ENCODE measurements around the gene LOXHD1. TPM values are rescaled to one million over a fixed set of nuclear protein-coding genes. Genes with fewer than 3 reads are reported as not detected.

LOXHD1 gene
- total and polyA plus RNA-seq, 8 donors, result 0.12 to 0.46 (median 0.15) TPM; not detected in 2

DNA sequence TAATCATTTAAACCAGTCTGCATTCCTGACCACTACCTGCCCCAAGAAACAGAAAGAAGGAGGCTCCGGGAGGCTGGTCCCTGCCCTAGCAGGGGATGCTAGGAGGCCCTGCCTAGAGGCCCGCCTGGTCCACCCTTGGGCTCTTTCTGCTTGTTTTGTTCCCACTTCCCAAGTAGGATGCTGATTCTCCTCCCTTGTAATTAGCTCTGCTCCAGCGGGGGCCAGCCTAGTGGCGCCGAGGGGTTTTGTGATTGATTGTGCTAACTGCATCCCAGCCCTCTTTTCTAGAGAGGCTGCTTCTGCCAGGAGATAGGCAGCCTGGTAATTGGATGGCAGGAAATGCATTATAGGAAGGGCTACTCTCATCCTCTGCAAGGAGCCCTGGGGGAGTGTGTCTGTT is 220.0 kb downstream of the LOXHD1 start:
- 88 to 95% methylated on average over 5 of the region's 5 CpGs for WGBS, 2 donors
- H3K4me3 ChIP-seq, result no peak overlapping the region
- DNase-seq (no peak), FAIRE-seq (no peak), ATAC-seq (no peak)
- TF ChIP-seq, protein P1, sequence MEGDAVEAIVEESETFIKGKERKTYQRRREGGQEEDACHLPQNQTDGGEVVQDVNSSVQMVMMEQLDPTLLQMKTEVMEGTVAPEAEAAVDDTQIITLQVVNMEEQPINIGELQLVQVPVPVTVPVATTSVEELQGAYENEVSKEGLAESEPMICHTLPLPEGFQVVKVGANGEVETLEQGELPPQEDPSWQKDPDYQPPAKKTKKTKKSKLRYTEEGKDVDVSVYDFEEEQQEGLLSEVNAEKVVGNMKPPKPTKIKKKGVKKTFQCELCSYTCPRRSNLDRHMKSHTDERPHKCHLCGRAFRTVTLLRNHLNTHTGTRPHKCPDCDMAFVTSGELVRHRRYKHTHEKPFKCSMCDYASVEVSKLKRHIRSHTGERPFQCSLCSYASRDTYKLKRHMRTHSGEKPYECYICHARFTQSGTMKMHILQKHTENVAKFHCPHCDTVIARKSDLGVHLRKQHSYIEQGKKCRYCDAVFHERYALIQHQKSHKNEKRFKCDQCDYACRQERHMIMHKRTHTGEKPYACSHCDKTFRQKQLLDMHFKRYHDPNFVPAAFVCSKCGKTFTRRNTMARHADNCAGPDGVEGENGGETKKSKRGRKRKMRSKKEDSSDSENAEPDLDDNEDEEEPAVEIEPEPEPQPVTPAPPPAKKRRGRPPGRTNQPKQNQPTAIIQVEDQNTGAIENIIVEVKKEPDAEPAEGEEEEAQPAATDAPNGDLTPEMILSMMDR (IDR thresholded peaks at IDR 0.05), result no peak
- no peaks in the 10 kb centered on the region for H3K36me3 ChIP-seq
- intact Hi-C loops (cut with DNase I), result no loop called here
- no peaks in the 10 kb centered on the region for H3K9me3 ChIP-seq
- H3K27ac ChIP-seq, result no peak overlapping the region
- H3K4me1 ChIP-seq, result no peaks in the 10 kb centered on the region
- no peaks in the 10 kb centered on the region for H3K27me3 ChIP-seq

DNA sequence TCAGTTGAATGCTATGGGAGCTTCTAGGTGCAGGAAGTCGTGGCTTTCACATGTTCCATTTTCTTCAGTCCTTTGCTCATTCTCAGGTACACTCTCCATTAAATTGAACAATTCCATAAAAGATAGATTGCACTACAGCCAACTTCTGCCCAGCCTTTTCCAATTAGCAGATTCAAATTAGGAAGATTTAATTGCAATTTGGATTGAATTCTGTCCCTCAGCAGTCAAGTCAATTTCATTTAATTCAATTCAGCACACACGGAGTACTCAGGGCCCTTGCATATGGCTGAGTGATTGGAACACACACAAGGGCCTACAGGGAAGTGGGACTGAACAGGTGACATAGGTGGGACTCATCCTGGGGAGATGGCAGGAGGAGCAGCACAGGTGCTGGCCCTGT is 220.4 kb downstream of the LOXHD1 start:
- intact Hi-C loops (cut with DNase I), result no loop called here
- Histone ChIP-seq H3K9me3 (no peaks in the 10 kb centered on the region), H3K27ac (no peak overlapping the region), H3K4me3 (no peak overlapping the region), H3K27me3 (no peaks in the 10 kb centered on the region), H3K4me1 (no peaks in the 10 kb centered on the region), H3K36me3 (no peaks in the 10 kb centered on the region)
- TF ChIP-seq, protein P1 (IDR thresholded peaks at IDR 0.05), result no peak
- DNase-seq, result no peak
- ATAC-seq, result no peak
- FAIRE-seq, result no peak
- 52 to 54% methylated on average over 2 of the region's 2 CpGs for WGBS, 2 donors

DNA sequence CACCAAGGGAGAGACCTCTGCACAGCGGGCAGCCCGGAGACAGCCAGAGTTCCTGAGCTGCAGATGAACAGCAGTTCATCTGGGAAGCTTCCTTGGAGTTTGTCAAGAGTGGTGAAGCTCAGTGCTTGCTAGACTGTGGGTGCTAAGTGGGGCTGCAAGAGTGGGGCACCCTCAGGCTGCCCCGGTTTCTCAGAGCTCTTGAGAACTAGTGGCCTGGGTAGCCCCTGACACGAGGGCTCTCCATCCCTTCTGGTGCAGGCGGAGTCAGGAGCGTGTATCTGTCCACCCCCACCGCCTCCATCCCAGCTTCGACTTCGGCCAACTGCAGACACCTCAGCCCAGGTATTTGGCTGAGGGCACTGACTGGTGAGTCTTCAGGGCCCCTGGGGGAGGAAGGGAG is 222.0 kb downstream of the LOXHD1 start:
- no peaks in the 10 kb centered on the region for H3K4me1 ChIP-seq
- DNase-seq (no peak), FAIRE-seq (no peak), ATAC-seq (no peak)
- no peak overlapping the region for H3K4me3 ChIP-seq
- TF ChIP-seq, protein P1 (IDR thresholded peaks at IDR 0.05), result no peak
- no peaks in the 10 kb centered on the region for H3K36me3 ChIP-seq
- H3K27ac ChIP-seq, result no peak overlapping the region
- intact Hi-C loops (cut with DNase I), result no loop called here
- 79 to 84% methylated on average over 9 of the region's 9 CpGs for WGBS, 2 donors
- no peaks in the 10 kb centered on the region for H3K27me3 ChIP-seq
- H3K9me3 ChIP-seq, result no peaks in the 10 kb centered on the region

DNA sequence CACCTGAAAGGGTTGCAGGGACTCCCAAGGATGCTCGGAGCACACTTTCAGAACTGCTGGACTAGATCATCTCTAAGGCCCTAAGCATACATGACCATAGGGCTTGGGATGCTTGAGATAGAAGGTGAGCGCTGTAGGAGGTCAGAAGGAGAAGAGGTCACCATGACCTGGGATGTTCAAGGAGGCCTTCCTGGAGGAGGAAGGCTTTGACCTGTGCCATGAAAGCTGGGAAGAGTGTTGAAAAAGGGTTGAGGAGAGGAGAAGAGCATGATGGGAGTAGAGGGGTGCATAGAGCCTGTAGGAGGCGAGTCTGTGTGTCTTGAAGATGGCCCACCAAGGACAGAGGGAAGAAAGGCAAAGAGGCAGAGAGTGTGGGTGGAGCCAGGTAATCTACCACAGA is 222.4 kb downstream of the LOXHD1 start:
- Histone ChIP-seq H3K27ac (no peak overlapping the region), H3K36me3 (no peaks in the 10 kb centered on the region), H3K27me3 (no peaks in the 10 kb centered on the region), H3K4me1 (no peaks in the 10 kb centered on the region), H3K4me3 (no peak overlapping the region), H3K9me3 (no peaks in the 10 kb centered on the region)
- ATAC-seq (no peak), DNase-seq (no peak), FAIRE-seq (no peak)
- TF ChIP-seq, protein P1 (IDR thresholded peaks at IDR 0.05), result no peak
- WGBS, 2 donors, result 84 to 86% methylated on average over 3 of the region's 3 CpGs
- intact Hi-C loops (cut with DNase I), result no loop called here

DNA sequence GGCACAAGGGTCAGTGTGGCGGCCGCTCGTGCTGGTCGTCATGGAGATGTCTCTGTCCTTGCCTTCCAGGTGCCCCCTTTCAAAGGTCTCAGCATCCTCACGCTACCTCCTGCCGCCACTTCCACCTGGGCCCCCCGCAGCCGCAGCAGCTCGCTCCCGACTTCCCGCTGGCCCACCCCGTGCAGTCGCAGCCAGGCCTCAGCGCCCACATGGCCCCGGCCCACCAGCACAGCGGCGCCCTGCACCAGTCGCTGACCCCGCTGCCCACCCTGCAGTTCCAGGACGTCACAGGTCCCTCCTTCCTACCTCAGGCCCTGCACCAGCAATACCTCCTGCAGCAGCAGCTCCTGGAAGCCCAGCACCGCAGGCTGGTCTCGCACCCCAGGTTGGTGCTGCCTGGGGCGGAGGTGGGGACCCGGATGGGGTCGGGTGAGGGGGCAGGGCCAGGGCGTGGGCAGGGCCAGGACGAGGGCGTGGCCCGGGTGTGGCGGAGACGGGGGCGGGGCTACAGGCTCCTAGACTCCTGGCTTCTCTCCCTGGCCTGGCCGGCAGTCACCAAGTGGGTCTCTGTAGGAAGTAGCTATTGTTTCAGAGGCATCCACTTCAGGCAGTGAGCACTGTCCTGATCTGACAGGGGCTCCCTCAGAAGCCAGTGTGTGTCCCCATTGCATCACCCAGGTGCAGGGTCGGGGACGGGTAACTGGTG is 223.7 kb downstream of the LOXHD1 start:
- H3K4me1 ChIP-seq, result no peaks in the 10 kb centered on the region
- no peaks in the 10 kb centered on the region for H3K27me3 ChIP-seq
- ATAC-seq (no peak), DNase-seq (no peak), FAIRE-seq (no peak)
- intact Hi-C loops (cut with DNase I), result no loop called here
- no peak overlapping the region for H3K27ac ChIP-seq
- no peak overlapping the region for H3K4me3 ChIP-seq
- 53 to 60% methylated on average over 35 of the region's 35 CpGs for WGBS, 2 donors
- TF ChIP-seq, protein P1 (IDR thresholded peaks at IDR 0.05), result no peak
- no peaks in the 10 kb centered on the region for H3K36me3 ChIP-seq
- no peaks in the 10 kb centered on the region for H3K9me3 ChIP-seq

All from pancreas (tissue), 10 donors.